NCI-H524 (cell line): ENCODE data around the gene VPS37B.
"Not testable (repeated sequence)": the region's sequence is repeated elsewhere in the genome, so short reads cannot be mapped to it uniquely, and the experiment has no call there.

ENCODE experiments used
- DNase-seq, 2 experiments: peaks; one replicate each; lab custom pipeline; 2025; lab: John Stamatoyannopoulos, UW

Gene VPS37B

GRCh38 chr12:122882908-122883558, 12.9 kb downstream of the VPS37B start:
- no peak for DNase-seq

- DNase-seq = no peak
These were observed 15.3 kb downstream of the VPS37B start for GRCh38 chr12:122880668-122881067.

GRCh38 chr12:122880155-122880667, 15.7 kb downstream of the VPS37B start:
- DNase-seq = no peak

GRCh38 chr12:122878780-122879612, 16.9 kb downstream of the VPS37B start:
- no peak for DNase-seq

GRCh38 chr12:122876731-122877130, 19.2 kb downstream of the VPS37B start:
- DNase-seq = no peak

- DNase-seq = not testable (repeated sequence)
These were observed 19.6 kb downstream of the VPS37B start for GRCh38 chr12:122876281-122876680.

- DNase-seq = peak in 1 of 2 experiments; percentile 21
These were observed 20.2 kb downstream of the VPS37B start for GRCh38 chr12:122875590-122876220.

- DNase-seq = no peak
These were observed 21.8 kb downstream of the VPS37B start for GRCh38 chr12:122874081-122874480.

- DNase-seq = peak in 1 of 2 experiments; percentile 11
These were observed 22.4 kb downstream of the VPS37B start for GRCh38 chr12:122873540-122873939.

GRCh38 chr12:122872815-122873361, 23.0 kb downstream of the VPS37B start:
- no peak for DNase-seq

- peak in 1 of 2 experiments; percentile 32 for DNase-seq
These were observed 23.8 kb downstream of the VPS37B start for GRCh38 chr12:122871851-122872780.

GRCh38 chr12:122870867-122871664, 24.9 kb downstream of the VPS37B start:
- DNase-seq = no peak

GRCh38 chr12:122870163-122870842, 25.6 kb downstream of the VPS37B start:
- DNase-seq = no peak

- no peak for DNase-seq
These were observed 26.5 kb downstream of the VPS37B start for GRCh38 chr12:122869207-122869973.

GRCh38 chr12:122868471-122869177, 27.3 kb downstream of the VPS37B start:
- no peak for DNase-seq

GRCh38 chr12:122867691-122868461, 28.0 kb downstream of the VPS37B start:
- peak in 1 of 2 experiments; percentile 14 for DNase-seq

GRCh38 chr12:122866950-122867607, 28.8 kb downstream of the VPS37B start:
- no peak for DNase-seq
